Right renal pelvis (tissue), 4 donors: ENCODE results near the gene C10orf120. TPM values are rescaled to one million over a fixed set of nuclear protein-coding genes. Genes with fewer than 3 reads are reported as not detected.

ENCODE experiments used
- DNase-seq, 4 donors: peaks; one replicate each; pipeline ENCODE4 v3.0.0-alpha.2; 2013; ENCODE audit warnings: low read depth in 4 of 4, low spot score in 3 of 4, missing footprints in 1 of 4
- polyA plus RNA-seq, 4 donors: library from polyadenylated mRNA; unstranded; fragments of 120-200 nt; gene quantifications; one replicate each; pipeline ENCODE4 v1.2.1, GENCODE V29; 2013; ENCODE audit not compliant: insufficient read length in 4 of 4

Gene C10orf120
- polyA plus RNA-seq, 4 donors = not detected

DNA sequence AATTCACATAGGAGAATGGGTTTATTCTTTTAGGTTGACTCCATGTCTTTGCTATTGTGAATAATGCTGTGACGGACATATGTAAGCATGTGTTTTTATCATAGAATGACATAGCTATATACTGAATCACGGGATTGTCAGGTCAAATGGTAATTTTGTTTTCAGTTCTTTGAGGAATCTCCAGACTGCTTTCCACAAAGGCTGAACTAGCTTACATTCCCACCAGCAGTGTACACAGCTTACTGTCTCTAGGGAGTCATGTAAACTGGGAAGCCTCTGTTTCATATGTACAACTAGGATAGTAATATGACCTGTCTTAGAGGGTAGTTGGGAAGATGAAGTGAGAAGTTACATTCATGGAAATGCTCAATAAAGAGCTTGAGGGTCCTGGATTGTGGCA, 6.8 kb upstream of the C10orf120 start:
- DNase-seq = no peak

DNA sequence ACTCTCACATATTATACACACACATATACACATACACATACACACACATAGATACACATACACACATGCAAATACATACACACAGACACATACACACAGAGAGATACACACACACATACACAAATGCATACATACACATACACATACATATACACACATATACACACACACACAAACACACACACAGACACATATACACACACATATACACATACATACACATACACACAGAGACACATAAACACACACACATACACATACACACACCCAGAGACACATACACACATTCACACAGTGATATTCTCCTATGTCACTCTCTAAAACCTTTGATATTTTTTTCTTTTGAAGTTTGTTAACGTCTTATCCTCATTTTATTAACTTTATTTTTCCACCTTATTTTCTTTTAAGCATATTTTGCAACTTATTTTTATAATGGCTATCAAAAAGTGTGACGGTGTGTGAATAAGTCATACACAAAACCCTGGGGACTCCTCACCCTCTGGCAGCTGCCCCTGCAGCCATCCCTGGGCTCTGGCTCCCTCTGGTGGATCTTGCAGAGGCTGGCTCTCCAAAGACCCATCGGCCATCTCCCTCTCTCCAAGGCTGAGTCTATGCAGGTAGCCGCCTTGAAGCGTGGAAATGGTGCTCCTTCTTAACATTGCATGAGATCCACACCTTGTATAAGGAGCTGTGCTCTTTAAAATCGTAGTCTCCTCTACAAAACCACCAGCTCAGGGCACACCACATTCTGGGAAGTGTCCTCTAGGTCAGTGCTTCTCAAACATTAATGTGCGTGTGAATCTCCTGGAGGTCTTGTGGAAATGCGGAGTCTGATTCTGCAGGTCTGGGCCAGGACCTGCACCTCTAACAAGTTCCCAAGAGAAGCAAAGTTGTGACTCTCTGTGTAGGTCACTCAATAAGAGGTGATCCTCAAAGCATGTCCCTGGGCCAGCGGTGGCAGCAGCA, 4.1 kb upstream of the C10orf120 start:
- DNase-seq = peak; percentile 22 to 43 (median 30)

DNA sequence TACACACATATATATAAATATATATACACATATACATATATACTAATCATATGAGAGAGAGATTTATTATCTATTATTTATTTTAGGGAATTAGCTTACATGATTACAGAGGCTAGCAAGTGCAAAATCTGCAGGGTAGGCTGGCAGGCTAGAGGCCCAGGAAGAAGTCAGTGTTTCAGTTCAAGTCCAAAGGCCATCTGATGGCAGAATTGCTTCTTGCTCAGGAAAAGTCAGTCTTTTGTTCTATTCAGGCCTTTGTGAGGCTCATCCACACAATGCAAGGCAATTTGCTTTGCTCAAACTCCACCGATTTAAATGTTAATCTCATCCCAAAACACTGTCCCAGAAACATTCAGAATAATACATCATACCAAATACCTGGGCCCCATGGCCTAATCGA, 2.6 kb upstream of the C10orf120 start:
- DNase-seq = no peak

DNA sequence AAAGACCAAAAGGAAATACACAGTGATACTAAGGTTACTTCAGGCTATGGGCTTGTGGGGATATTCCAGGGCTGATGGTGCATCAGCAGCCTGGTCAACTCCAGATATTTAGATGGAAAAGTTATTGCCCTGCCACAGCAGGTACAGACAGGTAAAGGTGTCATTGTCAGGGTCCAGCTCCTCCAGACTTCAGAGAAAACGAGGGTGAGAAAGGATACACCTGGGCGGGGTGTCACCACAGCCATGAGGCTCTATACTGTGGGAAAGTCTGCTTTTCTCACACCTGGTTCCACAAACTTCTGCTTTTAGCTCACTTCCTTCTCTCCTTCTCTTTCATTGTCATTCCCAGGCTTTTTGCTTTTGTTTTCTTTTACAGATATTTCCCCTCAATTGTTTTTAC, 2.0 kb upstream of the C10orf120 start:
- DNase-seq = no peak

DNA sequence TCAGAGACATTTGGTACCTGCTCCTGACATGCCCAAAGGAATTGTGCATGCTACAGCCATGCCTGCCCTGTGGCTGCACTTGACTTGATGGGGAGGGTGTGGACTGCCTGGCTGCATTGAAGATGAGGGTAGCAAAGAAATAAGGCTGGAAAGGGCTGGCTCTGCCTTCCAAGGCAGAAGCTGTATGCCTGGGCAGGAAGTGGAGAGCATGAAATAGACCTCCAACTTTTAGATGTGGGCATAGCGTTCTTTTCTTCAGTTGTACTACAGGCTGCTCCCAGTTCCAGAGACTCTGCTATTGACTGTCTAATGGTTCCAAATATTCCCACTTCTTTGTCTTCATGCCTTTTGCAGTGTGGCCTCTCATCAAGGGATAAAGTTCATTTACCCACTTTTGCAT, 3.0 kb downstream of the C10orf120 start:
- DNase-seq = no peak

DNA sequence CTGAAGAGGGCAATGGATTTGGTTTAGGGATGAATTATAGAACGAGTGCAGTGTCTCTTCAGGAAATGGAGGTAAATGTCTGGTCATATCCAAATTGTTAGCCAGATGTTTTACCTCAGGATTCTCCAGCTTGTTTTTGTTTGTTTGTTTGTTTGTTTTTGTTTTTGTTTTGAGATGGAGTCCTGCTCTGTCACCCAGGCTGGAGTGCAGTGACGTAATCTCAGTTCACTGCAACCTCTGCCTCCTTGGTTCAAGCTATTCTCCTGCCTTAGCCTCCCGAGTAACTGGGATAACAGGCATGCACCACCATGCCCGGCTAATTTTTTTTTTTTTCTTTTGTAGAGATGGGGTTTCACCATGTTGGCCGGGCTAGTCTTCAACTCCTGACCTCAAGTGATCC, 6.9 kb downstream of the C10orf120 start:
- DNase-seq = no peak

DNA sequence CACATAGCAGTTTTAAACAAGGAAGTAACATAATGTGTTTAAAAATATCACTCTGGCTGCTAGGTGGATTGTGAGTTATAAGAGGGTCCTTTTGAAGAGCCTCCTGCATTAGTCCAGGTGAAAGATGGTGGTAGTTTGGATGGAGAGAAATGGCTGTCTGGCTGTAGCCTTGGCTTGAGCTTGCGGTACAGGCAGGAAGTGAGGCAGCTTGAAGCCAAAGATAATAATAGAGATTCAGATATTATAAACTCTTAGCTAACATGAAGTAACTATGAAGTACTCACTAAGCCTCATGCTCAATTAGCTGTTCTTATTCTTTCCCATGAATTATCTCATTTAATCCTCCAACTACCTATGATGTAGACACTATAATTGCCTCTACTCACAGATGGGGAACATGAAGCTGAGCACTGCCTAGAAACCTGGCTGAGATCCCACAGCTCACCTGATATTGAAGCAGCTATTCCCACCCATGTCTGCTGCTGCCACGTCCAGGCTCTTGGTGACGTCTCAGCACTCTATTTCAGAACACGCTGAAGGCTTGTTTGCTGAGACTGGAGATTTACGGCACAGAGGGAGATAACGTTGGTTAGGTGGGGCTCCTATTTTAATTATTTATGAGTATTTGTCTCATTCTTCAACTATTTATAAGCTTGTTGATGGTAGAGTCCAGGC, 10.4 kb downstream of the C10orf120 start:
- DNase-seq = no peak

DNA sequence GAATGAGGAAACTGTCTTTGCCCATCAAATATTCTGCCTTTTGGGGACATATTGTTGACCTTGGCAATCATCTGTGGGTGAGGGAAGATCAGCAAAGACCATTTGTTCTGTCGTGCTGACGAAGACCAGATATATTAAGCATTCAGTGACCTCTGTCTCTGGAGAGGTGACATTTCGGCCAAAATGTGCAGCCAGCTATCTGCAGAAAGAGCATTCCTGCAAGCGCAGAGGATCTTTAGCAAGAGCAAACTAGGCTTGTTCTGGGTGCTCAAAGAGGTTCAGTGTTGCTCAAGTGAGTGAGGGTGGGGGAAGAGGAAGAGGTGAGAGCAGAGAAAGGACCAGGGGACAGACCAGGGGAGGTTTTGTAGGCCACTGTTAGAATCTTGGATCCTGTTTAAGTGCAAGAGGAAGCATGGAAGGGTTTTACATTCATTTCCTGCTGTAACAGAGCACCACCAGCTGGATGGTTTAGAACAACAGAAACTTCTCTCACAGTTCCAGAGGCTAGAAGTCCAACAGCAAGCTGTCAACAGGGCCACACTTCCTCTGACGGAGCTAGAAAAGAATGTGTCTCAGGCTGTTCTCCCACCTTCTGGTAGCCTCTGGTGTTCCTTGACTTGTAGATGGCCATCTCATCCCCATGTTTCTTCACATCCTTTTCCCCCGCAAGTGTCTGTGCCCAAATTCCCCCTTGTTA, 11.2 kb downstream of the C10orf120 start:
- DNase-seq = peak; percentile 4 to 24 (median 22)

DNA sequence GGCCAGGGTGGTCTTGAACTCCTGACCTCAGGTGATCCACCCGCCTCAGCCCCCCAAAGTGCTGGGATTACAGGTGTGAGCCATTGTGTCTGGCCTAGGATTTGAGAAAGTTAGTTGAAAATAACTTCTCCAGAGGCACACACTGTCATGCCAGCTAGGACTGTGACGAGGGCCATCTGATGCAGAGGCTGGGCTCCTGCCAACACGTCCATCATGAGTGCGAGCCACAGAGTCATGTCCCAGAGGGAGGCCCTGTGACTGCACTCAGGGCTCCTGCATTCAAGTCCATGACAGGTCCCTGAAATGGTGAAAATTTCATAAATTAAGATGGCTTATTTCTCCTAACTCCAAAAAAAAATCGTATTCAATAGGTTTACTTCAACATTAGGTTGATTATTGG, 17.1 kb downstream of the C10orf120 start:
- DNase-seq = no peak

DNA sequence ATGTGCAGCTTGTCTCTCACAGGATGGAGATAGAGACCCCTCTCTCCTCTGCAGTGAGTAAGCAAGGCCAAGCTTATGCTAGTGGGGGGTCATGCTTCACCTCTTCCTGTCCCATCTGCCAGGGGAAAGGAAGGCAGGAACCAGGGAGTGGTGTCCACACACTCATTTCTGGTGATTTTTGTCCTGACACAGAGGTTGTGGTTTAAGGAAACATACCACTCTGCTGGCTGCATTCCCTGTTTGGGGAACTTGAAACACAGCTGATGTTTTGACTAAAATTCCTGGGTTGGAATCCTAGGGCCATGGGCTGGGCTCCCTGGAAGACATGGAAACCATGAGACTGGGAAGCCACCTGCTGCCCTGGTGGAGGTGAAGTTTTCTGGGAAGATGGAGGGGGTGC, 21.4 kb downstream of the C10orf120 start:
- no peak for DNase-seq

DNA sequence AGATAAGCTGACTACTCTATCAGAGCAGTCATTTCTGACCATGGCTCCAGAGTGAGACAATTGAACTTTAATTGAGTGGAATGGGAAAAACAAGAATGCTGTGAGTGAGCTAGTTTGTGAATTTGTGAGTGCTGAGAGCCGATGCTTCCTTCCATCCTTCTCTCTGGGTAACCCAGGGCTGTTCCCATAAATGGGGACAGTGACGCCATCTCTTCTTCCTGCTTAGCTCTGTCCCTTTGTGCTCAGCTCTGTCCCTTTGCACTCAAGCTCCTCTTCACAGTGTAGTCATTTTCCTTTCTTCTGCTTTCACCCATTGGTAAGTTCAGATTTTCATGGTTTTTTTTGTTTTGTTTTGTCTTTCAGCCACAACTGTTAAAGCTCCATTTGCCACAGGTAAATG, 24.4 kb downstream of the C10orf120 start:
- no peak for DNase-seq

DNA sequence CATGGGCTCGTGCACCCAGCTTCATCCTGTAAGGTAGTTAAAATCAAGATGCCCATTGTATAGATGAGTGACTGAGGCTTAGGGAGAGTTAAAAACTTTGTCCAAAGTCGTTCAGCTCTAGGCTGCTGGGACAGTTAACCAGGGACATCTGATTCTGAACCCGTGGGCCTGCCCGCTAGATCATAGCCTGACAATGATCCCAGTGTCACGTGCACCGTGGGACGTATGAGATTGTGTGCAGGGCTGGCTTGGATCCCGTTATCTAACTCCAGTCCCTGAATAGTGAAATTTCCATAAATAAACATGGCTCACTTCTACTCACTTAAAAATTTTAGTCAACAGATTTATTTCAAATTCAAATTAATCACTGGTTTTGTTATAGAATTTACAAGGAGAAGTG, 24.9 kb downstream of the C10orf120 start:
- no peak for DNase-seq

DNA sequence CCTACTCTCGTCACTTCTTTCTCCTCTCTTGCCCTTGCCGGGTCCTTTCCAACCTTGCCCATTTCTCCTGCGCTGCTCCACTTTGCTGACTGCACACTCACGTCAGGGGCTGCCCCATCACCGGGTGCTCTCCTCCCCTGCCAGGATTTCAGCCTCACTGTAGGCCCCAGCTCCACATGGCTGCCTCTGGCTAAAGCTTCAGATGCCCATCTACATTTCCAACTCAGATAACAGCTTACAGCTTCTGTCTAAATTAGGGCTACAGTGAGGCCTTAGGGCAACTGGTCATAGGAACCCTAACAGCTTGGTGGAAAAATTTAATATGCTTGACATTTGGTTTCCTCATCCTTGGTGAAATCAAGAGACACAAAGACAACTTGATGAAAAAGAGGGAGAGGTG, 25.9 kb downstream of the C10orf120 start:
- no peak for DNase-seq

DNA sequence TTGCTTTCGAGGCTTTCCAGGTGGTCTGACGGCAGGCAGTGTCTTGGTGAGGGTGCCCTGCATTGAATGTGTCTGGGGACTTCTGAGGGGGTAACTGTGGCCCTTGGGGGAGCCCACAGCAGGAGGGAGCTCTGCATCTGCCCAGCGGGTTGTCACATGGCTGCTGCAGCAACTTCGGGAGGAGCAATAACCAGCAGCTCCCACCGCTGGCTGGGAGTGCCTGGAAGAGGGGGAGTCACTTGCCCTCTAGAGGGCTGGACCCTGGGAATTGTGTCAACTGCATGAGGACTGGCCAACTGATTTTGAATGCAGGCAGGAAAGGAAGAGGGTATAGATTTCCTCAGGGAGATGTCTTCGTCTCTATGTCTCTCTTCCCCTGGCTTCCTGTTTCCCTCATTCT, 26.4 kb downstream of the C10orf120 start:
- no peak for DNase-seq

DNA sequence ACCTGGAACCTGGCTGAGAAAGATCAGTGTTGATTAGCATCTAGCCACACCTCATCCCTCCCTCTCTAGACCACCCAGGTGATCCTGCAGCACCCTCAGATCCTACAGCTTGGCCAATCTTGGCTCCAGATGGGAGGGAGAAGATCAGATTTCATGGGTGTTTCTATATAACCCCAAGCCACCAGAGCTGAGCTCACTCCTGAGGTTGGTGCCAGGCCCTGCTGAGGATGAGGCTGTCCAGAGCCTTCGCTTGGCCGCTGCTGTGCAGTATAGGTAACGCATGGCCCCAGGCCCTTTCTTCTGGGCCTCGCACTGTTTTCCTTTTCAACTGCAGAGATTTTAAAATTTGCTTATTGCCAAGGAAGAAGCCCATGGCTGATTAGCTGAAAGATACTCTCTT, 27.0 kb downstream of the C10orf120 start:
- DNase-seq = no peak

DNA sequence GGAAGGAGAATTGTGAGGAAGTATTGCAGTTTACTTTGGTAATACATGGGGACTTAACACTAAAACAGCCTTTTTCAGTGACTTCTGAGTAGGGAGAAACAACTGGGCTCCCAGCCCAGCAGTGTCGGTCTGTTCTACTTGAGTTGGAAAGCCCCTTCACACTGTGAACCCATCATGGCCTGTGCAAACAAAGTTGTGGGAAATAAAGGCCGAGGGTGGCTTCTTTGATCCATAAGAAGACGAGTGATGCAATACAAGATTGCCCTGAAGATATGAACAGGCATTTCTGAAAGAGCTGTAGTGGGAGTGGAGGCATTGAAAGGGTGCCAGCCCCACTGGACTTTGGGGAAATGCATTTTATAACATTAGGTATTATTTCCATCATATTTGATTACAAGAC, 28.3 kb downstream of the C10orf120 start:
- no peak for DNase-seq

DNA sequence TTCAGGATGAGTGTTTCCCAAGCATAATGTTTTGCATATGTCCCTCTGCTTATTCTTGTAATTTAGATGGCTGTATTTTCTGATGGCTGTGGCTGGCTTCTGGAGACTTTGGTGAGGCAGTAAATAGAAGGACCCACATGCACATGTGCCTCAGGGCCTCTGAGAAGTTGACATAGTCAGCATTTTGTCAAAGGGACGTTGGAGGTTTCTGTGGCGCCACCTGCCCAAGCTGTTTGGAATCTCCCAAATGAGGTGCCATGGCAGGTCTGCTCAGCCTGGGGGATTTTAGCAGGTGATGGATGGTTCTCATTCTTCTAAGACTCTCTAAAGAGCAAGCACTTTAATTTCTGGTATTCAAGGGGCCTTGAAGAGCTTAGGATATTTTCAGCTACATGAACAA, 29.8 kb downstream of the C10orf120 start:
- no peak for DNase-seq

DNA sequence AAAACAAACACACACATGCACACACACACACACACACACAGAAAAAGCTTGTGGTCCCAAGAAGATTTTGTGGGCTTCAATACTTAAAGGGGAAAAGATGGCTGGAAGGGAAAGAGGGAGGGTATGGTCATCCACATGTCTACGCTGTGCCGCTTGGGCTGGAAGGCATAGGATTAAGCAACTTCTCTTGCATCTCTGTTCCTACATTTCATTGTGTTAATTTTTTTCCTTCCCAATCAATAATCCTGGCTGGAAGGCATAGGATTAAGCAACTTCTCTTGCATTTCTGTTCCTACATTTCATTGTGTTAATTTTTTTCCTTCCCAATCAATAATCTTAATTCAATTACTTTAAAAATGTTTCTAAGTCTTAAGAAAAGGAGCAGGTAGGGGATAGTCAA, 30.6 kb downstream of the C10orf120 start:
- DNase-seq = no peak

DNA sequence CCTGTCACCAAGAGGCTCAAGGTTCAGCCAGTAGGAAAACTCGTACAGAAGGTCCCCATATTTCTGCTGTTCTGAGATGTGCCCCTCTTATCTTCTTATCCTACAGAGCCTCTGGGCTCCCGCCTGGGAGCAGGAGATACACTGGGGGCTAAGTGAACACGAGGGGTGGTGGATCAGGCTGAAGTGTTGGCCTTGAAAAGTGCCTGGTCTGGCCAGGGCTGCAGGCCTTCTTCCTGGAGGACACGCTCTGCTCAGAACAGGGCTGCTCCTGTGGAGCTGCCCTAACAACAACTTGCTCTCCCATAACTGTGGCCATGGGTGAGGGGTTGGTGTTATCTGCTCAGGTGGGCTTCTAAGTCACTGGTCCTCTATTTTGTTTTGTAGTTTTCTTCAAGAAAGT, 33.7 kb downstream of the C10orf120 start:
- no peak for DNase-seq

DNA sequence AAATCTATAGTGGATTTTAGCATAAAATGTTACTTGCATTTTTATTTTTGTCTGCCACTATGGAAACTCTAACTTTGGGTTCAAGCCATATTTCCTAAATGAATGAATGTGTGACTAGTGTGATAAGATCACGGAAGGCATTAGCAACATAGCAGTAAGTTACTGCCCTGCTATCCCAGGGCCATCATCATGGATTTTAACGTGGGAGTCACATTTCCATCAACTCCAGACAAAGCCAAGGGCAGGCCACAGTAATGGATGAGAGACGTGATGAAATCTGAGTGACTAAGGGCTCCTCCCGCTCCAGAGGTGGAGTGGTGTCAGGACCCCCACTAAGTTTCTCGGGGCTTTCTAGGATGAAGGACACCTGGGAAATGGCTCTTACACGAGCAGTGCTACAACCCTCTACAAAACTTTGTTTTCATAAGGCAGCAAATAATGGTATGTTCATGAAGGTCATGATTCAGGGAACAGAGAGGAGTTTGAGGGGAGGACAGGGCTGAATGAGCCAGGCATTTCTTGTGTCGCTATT, 34.3 kb downstream of the C10orf120 start:
- DNase-seq = peak in 2 of 4 donors; percentile 10 to 25

DNA sequence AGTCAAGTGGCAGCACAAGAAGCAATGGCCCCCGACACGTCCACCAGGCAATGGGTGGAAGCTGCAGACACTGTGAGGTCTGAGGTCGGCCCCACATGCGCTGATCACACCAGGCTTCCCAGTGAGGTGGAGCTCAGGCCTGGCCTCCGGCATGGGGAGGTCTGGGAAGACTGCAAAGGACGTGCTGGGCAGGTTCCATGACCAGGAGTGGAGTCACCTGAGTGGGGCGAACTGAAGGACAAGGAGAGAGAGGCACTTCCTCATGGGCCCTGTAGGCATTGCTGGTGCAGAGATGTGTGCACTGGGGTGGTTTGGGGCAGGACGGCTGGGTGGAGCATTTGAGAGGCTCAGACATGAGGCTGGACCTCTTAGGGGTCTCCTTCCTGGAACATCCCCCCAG, 35.1 kb downstream of the C10orf120 start:
- DNase-seq = no peak
